ENCODE measurements around the gene UCN2. TPM values are rescaled to one million over a fixed set of nuclear protein-coding genes. Genes with fewer than 3 reads are reported as not detected.

UCN2 gene, protein sequence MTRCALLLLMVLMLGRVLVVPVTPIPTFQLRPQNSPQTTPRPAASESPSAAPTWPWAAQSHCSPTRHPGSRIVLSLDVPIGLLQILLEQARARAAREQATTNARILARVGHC
- total RNA-seq = not detected

DNA sequence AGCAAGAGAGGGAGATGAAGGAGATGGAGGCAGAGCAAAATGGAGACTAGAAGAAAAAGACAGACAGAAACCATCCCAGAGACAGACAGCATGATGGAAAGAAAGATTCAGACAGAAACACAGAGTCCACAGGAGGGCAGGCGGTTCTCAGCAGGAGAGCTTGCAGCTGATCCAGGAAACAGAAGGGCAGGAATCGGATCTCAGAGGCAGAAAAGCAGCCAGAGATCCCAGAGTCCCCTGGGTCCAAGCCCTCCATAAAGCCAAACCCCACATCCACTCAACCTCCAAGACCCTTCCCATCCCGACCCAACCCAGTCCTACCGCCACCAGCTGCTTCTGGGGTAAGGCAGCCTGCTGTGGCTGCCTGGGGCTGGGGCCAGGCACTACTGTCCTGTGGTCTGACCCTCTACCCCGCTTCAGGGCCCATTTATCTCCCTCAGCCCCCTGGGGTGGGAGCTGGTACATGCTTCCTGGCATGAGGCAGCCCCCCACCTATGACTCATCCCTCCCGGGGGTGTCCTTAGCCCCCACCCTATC, at the start of gene UCN2:
UCN2 (minus strand) TSS at position 400 of the 537 bp plus-strand sequence. CDS start 657 bp downstream, outside the sequence.

GRCh38 chr3:48609088-48610005, 45.8 kb upstream of the UCN2 start, which contains the start of gene UQCRC1:
Gene UQCRC1 (minus strand): TSS chr3:48609646. CDS start chr3:48609620, 26 bp downstream.

DNA sequence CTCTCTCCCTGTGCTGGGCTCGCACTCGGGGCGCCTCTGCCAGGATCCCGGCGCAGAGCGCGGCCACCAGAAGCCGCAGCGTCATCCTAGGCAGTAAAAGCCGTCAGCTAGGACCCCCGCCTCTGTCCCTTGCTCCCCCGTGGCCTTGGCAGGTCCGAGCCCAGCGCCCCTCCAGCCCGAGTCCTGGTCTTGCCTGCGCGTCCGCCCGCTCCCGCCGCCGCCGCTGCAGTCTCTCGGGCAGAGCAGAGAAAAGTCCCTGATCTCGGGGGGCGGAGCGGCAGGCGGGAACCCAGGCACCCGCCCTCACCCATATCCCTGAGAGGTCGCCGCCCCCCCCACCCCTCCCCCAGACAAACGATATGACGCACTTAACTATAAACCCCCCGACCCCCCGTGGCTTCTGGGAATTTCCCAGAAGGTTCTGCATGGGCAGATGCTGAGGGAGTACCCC, 31.5 kb upstream of the UCN2 start, which contains the start of gene COL7A1:
COL7A1 (minus strand) TSS at position 255 of the 451 bp plus-strand sequence; CDS start at position 85, 170 bp downstream.

DNA sequence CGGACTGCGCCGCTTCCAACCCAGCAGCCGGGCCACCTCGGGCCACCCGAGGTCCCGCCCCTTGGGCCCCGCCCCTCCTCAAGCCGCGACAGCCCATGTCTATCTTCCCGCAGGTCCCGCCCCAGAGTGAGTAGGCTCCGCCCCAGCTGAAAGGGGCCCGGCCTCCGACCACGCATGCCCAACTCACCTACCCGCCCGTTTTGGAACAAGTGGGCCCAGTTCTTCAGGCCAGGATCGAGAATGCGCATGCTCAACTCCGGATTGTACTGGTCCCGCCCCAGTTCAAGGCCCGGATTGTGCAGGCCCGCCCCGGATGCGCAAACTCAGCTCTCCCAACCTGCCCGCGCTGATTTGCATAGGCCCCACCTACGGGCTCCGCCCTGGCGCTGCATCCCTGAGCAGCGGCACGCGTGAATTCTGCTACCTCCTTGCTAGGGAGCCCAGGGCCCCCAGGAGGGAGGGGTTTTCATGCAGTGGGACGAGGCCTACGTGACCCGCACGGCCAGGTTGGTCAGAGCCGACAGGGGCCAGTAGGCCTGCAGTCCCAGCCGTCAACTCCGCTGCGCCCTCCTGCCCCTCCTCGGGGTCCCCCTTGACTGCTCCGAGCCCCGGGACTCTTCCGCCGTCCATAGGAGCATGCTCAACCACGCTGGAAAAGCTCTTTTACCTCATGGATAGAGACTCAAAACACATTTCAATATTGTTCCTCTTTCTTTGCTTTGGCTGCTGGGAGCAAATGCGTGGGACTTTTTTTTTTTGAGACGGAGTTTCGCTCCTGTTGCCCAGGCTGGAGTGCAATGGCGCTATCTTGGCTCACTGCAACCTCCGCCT, 6.6 kb downstream of the UCN2 start, which contains the start of gene PFKFB4:
PFKFB4 (minus strand) TSS at position 8 of the 831 bp plus-strand sequence. CDS start 26 bp downstream, outside the sequence.

Small RNAs within 50 kb of the gene (small RNA-seq; reads per million reads assigned to genes)
- not detected for gene MIR6823 (ENCODE audit: low replicate concordance)

Other genes with a start within 250 kb of the UCN2 start
- not detected for gene SPINK8, start 230.1 kb downstream of the UCN2 start, total RNA-seq
- gene FBXW12, start 191.6 kb downstream of the UCN2 start, total RNA-seq = 2.8 TPM
- 152 TPM for gene PLXNB1, start 133.7 kb downstream of the UCN2 start, total RNA-seq
- 6.9 TPM for gene CCDC51, start 123.7 kb downstream of the UCN2 start, total RNA-seq
- 80.4 TPM for gene TMA7, start 123.5 kb downstream of the UCN2 start, total RNA-seq
- gene ATRIP, start 117.0 kb downstream of the UCN2 start, total RNA-seq = 9.7 TPM
- gene SHISA5, start 59.6 kb downstream of the UCN2 start, total RNA-seq = 64.8 TPM
- 33.2 TPM for gene PFKFB4, start 7.0 kb downstream of the UCN2 start, total RNA-seq
- gene COL7A1, start 31.5 kb upstream of the UCN2 start, total RNA-seq = 4.1 TPM
- gene UQCRC1, start 45.9 kb upstream of the UCN2 start, total RNA-seq = 145 TPM
- gene TMEM89, start 58.0 kb upstream of the UCN2 start, total RNA-seq = not detected
- 8.8 TPM for gene SLC26A6, start 71.7 kb upstream of the UCN2 start, total RNA-seq
- 67.9 TPM for gene CELSR3, start 99.1 kb upstream of the UCN2 start, total RNA-seq
- 18.5 TPM for gene NCKIPSD, start 122.1 kb upstream of the UCN2 start, total RNA-seq
- gene IP6K2, start 153.4 kb upstream of the UCN2 start, total RNA-seq = 147 TPM